Cardiac muscle cell (in vitro differentiated cells and primary cell): ENCODE data around the gene OR5K4. TPM values are rescaled to one million over a fixed set of nuclear protein-coding genes. Genes with fewer than 3 reads are reported as not detected.
A peak's percentile ranks its signal among the peaks of the same experiment; 100 is the strongest.

Source experiments
- DNase-seq, 2 donors: peaks; one replicate each; pipeline versions ENCODE4 v3.0.0 to v3.0.0-alpha.2; 2010 to 2017; ENCODE audit warnings: low read depth in 1 of 2, low spot score in 1 of 2
- H3K27ac ChIP-seq: fragments of 200-600 bp; sonication (generic); 2 replicates; pipeline ENCODE4 v1.5.1; 2016
- H3K27me3 ChIP-seq: fragments of 200-600 bp; sonication (generic); 2 replicates; pipeline ENCODE4 v1.6.0; 2016; ENCODE audit warnings: control low read depth
- H3K36me3 ChIP-seq: fragments of 200-600 bp; sonication (generic); 2 replicates; pipeline ENCODE4 v1.5.1; 2016; ENCODE audit warnings: control low read depth
- H3K4me1 ChIP-seq: fragments of 200-600 bp; sonication (generic); 2 replicates; pipeline ENCODE4 v1.8.1; 2017; ENCODE audit warnings: low read depth, mild to moderate bottlenecking, mixed run types
- H3K4me3 ChIP-seq: fragments of 200-600 bp; sonication (generic); 2 replicates; pipeline ENCODE4 v1.5.1; 2016; ENCODE audit warnings: mild to moderate bottlenecking
- H3K9me3 ChIP-seq: fragments of 200-600 bp; sonication (generic); 2 replicates; pipeline ENCODE4 v1.5.1; 2017; ENCODE audit warnings: low read depth, mild to moderate bottlenecking, control low read depth
- CTCF ChIP-seq: IDR thresholded peaks from 2 replicates; pipeline ENCODE4 v1.5.1; 2012; ENCODE audit warnings: low read depth, mild to moderate bottlenecking, low read length
- polyA plus RNA-seq: library from polyadenylated mRNA; unstranded; fragments of >200 nt; fragmentation: Nextera tagmentation; extraction: Ambion mirVana; gene quantifications from 2 replicates; pipeline ENCODE4 v1.2.1, GENCODE V29; 2016
- total RNA-seq: library from RNA; depleted of rRNA; stranded (reverse); fragments of >200 nt; gene quantifications from 2 replicates; pipeline ENCODE4 v1.2.3, GENCODE V29; 2016

OR5K4 gene
- total and polyA plus RNA-seq, 2 experiments from 2014 or later: not detected

GRCh38 chr3:98326105-98326893 is 27.4 kb upstream of the OR5K4 start:
- no peak for TF ChIP-seq CTCF
- Histone ChIP-seq H3K9me3 (no peaks in the 10 kb centered on the region), H3K27me3 (peaks cover 5% of the 10 kb centered on the region), H3K4me3 (no peak overlapping the region), H3K4me1 (no peaks in the 10 kb centered on the region), H3K36me3 (no peaks in the 10 kb centered on the region), H3K27ac (no peak overlapping the region)
- DNase-seq: no peak

- Histone ChIP-seq H3K4me3 (no peak overlapping the region), H3K27me3 (peaks cover 5% of the 10 kb centered on the region), H3K9me3 (no peaks in the 10 kb centered on the region), H3K36me3 (no peaks in the 10 kb centered on the region), H3K27ac (no peak overlapping the region), H3K4me1 (no peaks in the 10 kb centered on the region)
- DNase-seq: no peak
- TF ChIP-seq CTCF: no peak
Measured at GRCh38 chr3:98326945-98327344, 26.7 kb upstream of the OR5K4 start.

GRCh38 chr3:98328933-98329332 is 24.7 kb upstream of the OR5K4 start:
- Histone ChIP-seq H3K27ac (no peak overlapping the region), H3K36me3 (no peaks in the 10 kb centered on the region), H3K9me3 (no peaks in the 10 kb centered on the region), H3K27me3 (peaks cover 5% of the 10 kb centered on the region), H3K4me1 (no peaks in the 10 kb centered on the region), H3K4me3 (no peak overlapping the region)
- no peak for DNase-seq
- TF ChIP-seq CTCF: no peak

- peak; percentile 73 for TF ChIP-seq CTCF
- H3K4me3 ChIP-seq: no peak overlapping the region
- peak; percentile 57 to 63 for DNase-seq
- H3K36me3 ChIP-seq: no peaks in the 10 kb centered on the region
- H3K9me3 ChIP-seq: no peaks in the 10 kb centered on the region
- H3K27me3 ChIP-seq: peaks cover 5% of the 10 kb centered on the region
- no peaks in the 10 kb centered on the region for H3K4me1 ChIP-seq
- H3K27ac ChIP-seq: no peak overlapping the region
Measured at GRCh38 chr3:98329392-98330124, 24.1 kb upstream of the OR5K4 start.

GRCh38 chr3:98331329-98331728 is 22.3 kb upstream of the OR5K4 start:
- Histone ChIP-seq H3K27me3 (peaks cover 5% of the 10 kb centered on the region), H3K36me3 (no peaks in the 10 kb centered on the region), H3K4me3 (no peak overlapping the region), H3K9me3 (no peaks in the 10 kb centered on the region), H3K27ac (no peak overlapping the region), H3K4me1 (no peaks in the 10 kb centered on the region)
- no peak for TF ChIP-seq CTCF
- DNase-seq: no peak
